GM23248 (cell line): ENCODE results near the gene EMP3.

Experiments used
- EZH2 ChIP-seq: fragments of 200-600 bp; sonication (generic); IDR thresholded peaks from 2 replicates; pipeline ENCODE4 v1.6.1; 2018; ENCODE audit warnings: antibody characterized with exemption, mild to moderate bottlenecking; ENCODE audit not compliant: insufficient read depth, poor library complexity, severe bottlenecking
- EZH2phosphoT487 ChIP-seq: fragments of 200-600 bp; sonication (generic); IDR thresholded peaks from 2 replicates; pipeline ENCODE4 v1.6.1; 2018; ENCODE audit warnings: antibody characterized with exemption, moderate library complexity, mild to moderate bottlenecking, low read depth; ENCODE audit not compliant: insufficient read depth

GRCh38 chr19:48325265-48325910 lies at the start of gene EMP3:
- TF ChIP-seq EZH2phosphoT487 = no peak
- TF ChIP-seq EZH2 = no peak
